Endothelial cell of umbilical vein (primary cell): ENCODE results near the gene NALF2. TPM values are rescaled to one million over a fixed set of nuclear protein-coding genes. Genes with fewer than 3 reads are reported as not detected.

Experiments used
- BruUV-seq: library from RNA; stranded (reverse); fragments of 400-500 nt; replicated peaks from 2 replicates; lab custom pipeline; 2021; lab: Mats Ljungman, UMichigan
- CTCF ChIA-PET: fragments of 300-600, 350-600 bp; sonication (Branson Sonifier 250); formaldehyde crosslinking; loops from one replicate; lab custom pipeline; 2021; ENCODE audit warnings: antibody characterized with exemption, inconsistent platforms; lab: Charles Lee
- POLR2A ChIA-PET: fragments of 300-600, 350-600 bp; sonication (Branson Sonifier 250); formaldehyde crosslinking; loops from one replicate; lab custom pipeline; 2021; ENCODE audit warnings: antibody characterized with exemption, inconsistent platforms; lab: Charles Lee
- DNase-seq: peaks from one replicate; pipeline ENCODE4 v3.0.0-alpha.2; 2011; ENCODE audit warnings: low read depth, low spot score
- FAIRE-seq: peaks from 2 replicates; lab custom pipeline; 2011; peaks lifted over from hg19 to GRCh38; lab: Jason Lieb, UNC
- H2AFZ ChIP-seq: 2 replicates; pipeline ENCODE4 v1.6.0; 2012; ENCODE audit warnings: low read depth, low read length, control low read depth, inconsistent platforms
- H3K27ac ChIP-seq: 2 replicates; pipeline ENCODE4 v1.5.1; 2011; ENCODE audit warnings: low read depth, mild to moderate bottlenecking, control low read depth, low read length, moderate library complexity; ENCODE audit not compliant: insufficient read depth
- H3K27me3 ChIP-seq, 2 experiments: 2 replicates each; pipeline versions ENCODE4 v1.6.0 to v1.6.1; 2011; ENCODE audit warnings: low read length in 2 of 2, mixed read lengths in 1 of 2; ENCODE audit not compliant: control insufficient read depth in 2 of 2, insufficient read depth in 2 of 2
- H3K36me3 ChIP-seq, 2 experiments: 2 replicates in 1 of 2; 3 replicates in 1 of 2; pipeline ENCODE4 v1.5.1; 2011; ENCODE audit warnings: low read length in 2 of 2, mild to moderate bottlenecking in 1 of 2, moderate library complexity in 1 of 2; ENCODE audit not compliant: control insufficient read depth in 2 of 2, insufficient read depth in 2 of 2; ENCODE audit errors: extremely low read depth in 1 of 2
- H3K4me1 ChIP-seq: 3 replicates; pipeline ENCODE4 v1.5.1; 2011; ENCODE audit warnings: mild to moderate bottlenecking, low read length; ENCODE audit not compliant: control insufficient read depth, insufficient read depth; ENCODE audit errors: extremely low read depth
- H3K4me2 ChIP-seq: 2 replicates; pipeline ENCODE4 v1.6.1; 2011; ENCODE audit warnings: low read length, control low read depth, mixed read lengths; ENCODE audit not compliant: insufficient read depth
- H3K4me3 ChIP-seq, 3 experiments: fragments of 200-600 bp in 1 of 3; sonication (generic), shearing (Covaris generic) in 1 of 3; replicated peaks in 1 of 3; 2 replicates each; pipeline ENCODE4 v1.5.1; 2011 to 2016; ENCODE audit warnings: control low read depth in 3 of 3, low read length in 3 of 3, mild to moderate bottlenecking in 2 of 3, inconsistent platforms in 1 of 3, low read depth in 1 of 3, moderate library complexity in 1 of 3; ENCODE audit not compliant: insufficient read depth in 1 of 3
- H3K79me2 ChIP-seq: 2 replicates; pipeline ENCODE4 v1.6.0; 2012; ENCODE audit warnings: low read length, inconsistent platforms; ENCODE audit not compliant: control insufficient read depth, insufficient read depth
- H3K9ac ChIP-seq: replicated peaks from 2 replicates; pipeline ENCODE3; 2011; ENCODE audit warnings: low read length, control low read depth; ENCODE audit not compliant: insufficient read depth; ENCODE audit errors: extremely low read depth
- H3K9me1 ChIP-seq: replicated peaks from 3 replicates; pipeline ENCODE4 v1.6.0; 2011; ENCODE audit warnings: mild to moderate bottlenecking, low read length; ENCODE audit not compliant: control insufficient read depth, insufficient read depth; ENCODE audit errors: extremely low read depth
- H3K9me3 ChIP-seq: replicated peaks from 2 replicates; pipeline ENCODE4 v1.5.1; 2012; ENCODE audit warnings: low read length, inconsistent platforms; ENCODE audit not compliant: control insufficient read depth, insufficient read depth
- H4K20me1 ChIP-seq: replicated peaks from 2 replicates; pipeline ENCODE3; 2011; ENCODE audit warnings: mild to moderate bottlenecking, low read length; ENCODE audit not compliant: control insufficient read depth, insufficient read depth; ENCODE audit errors: extremely low read depth
- CTCF ChIP-seq, 2 donors: IDR thresholded peaks; 1 replicate in 1 of 2; 2 replicates in 1 of 2; pipeline ENCODE4 v1.5.1; 2011; ENCODE audit warnings: low read length in 2 of 2, mild to moderate bottlenecking in 2 of 2, moderate library complexity in 2 of 2, control low read depth in 1 of 2, inconsistent platforms in 1 of 2, low read depth in 1 of 2; ENCODE audit not compliant: insufficient read depth in 1 of 2; ENCODE audit errors: extremely low read depth in 1 of 2
- EZH2 ChIP-seq: IDR thresholded peaks from 2 replicates; pipeline ENCODE4 v1.6.1; 2012; ENCODE audit warnings: borderline replicate concordance, low read depth, mild to moderate bottlenecking, moderate library complexity, low read length, inconsistent platforms; ENCODE audit not compliant: severe bottlenecking
- FOS ChIP-seq: IDR thresholded peaks from 2 replicates; pipeline ENCODE4 v1.6.1; 2011; ENCODE audit warnings: mild to moderate bottlenecking, low read length, moderate library complexity, borderline replicate concordance; ENCODE audit not compliant: insufficient read depth
- GATA2 ChIP-seq: IDR thresholded peaks from 2 replicates; pipeline ENCODE4 v1.7.0; 2011; ENCODE audit warnings: low read depth, mild to moderate bottlenecking, moderate library complexity, mixed read lengths, low read length; ENCODE audit not compliant: insufficient read length, insufficient read depth
- JUN ChIP-seq: IDR thresholded peaks from 2 replicates; pipeline ENCODE4 v1.6.1; 2011; ENCODE audit warnings: borderline replicate concordance, low read depth; ENCODE audit not compliant: insufficient read length, insufficient read depth
- MAX ChIP-seq: IDR thresholded peaks from 2 replicates; pipeline ENCODE4 v1.6.1; 2011; ENCODE audit not compliant: insufficient read depth, insufficient read length
- MYC ChIP-seq: IDR thresholded peaks from one replicate; pipeline ENCODE4 v1.6.1; 2011; ENCODE audit warnings: mild to moderate bottlenecking, low read depth, low read length
- POLR2A ChIP-seq: IDR thresholded peaks from 2 replicates; pipeline ENCODE4 v1.6.1; 2012; ENCODE audit warnings: low read depth, mild to moderate bottlenecking, control low read depth, low read length
- POLR2AphosphoS5 ChIP-seq: IDR thresholded peaks from 2 replicates; pipeline ENCODE4 v1.6.1; 2012; ENCODE audit warnings: low read depth, mild to moderate bottlenecking, control low read depth, low read length, moderate library complexity; ENCODE audit not compliant: insufficient read depth
- dilution Hi-C: fragments of 300-500 bp; cut with MboI; formaldehyde crosslinking; loops from one replicate; pipeline ENCODE4 v1.15.0; 2019; ENCODE audit warnings: low sequenced_read_pairs; ENCODE audit not compliant: extremely low pct_ligation_motif_present
- intact Hi-C: fragments of 100-400 bp; cut with micrococcal nuclease; formaldehyde crosslinking; loops from one replicate; pipeline ENCODE4 v1.10.0; 2022
- polyA plus RNA-seq, 4 experiments: library from polyadenylated mRNA; depleted of rRNA in 3 of 4; stranded (reverse) in 3 of 4; unstranded in 1 of 4; fragments of >200 nt; gene quantifications; 2 replicates each; pipeline versions ENCODE4 v1.2.1 to v1.2.3, GENCODE V29; 2011 to 2012; ENCODE audit warnings: missing spikeins in 1 of 4
- total RNA-seq: library from RNA; stranded (reverse); gene quantifications from 2 replicates; pipeline ENCODE4 v1.2.3, GENCODE V29; 2021

NALF2 gene
- total and polyA plus RNA-seq, 2 donors (not counting 3 experiments of a cell fraction or from before 2014, with no cell fraction given): not detected

GRCh38 chrX:69510137-69510715 lies 6.1 kb downstream of the NALF2 start:
- FAIRE-seq: no peak
- no peak for TF ChIP-seq CTCF (IDR thresholded peaks at IDR 0.05; ENCODE audit: extremely low read depth in 1 of 2, insufficient read depth in 1 of 2, low read depth in 1 of 2, low read length in 2 of 2)
- TF ChIP-seq MAX: no peak
- TF ChIP-seq JUN: no peak
- no peak for TF ChIP-seq EZH2
- TF ChIP-seq MYC: no peak
- TF ChIP-seq GATA2: no peak
- no peak for TF ChIP-seq POLR2AphosphoS5
- TF ChIP-seq POLR2A: no peak
- TF ChIP-seq FOS: no peak
- POLR2A ChIA-PET: no interaction called here

More at GRCh38 chrX:69510137-69510715, 6.1 kb downstream of the NALF2 start:
- Histone ChIP-seq H3K9me3 (no peaks in the 10 kb centered on the region), H3K9me1 (no peaks in the 10 kb centered on the region), H3K36me3 (no peaks in the 10 kb centered on the region), H3K4me1 (no peaks in the 10 kb centered on the region), H3K27me3 (peaks cover 19 to 21% of the 10 kb centered on the region in 2 experiments), H3K4me3 (no peak overlapping the region), H3K4me2 (no peak overlapping the region), H2AFZ (no peak overlapping the region), H3K79me2 (no peaks in the 10 kb centered on the region), H4K20me1 (no peaks in the 10 kb centered on the region), H3K9ac (no peak overlapping the region), H3K27ac (no peak overlapping the region)
- CTCF ChIA-PET: no interaction called here
- dilution Hi-C loops (no loop called here), intact Hi-C loops (no loop called here)
- DNase-seq: no peak
- no TSS peak for BruUV-seq
